ENCODE results near the gene MYCBP.

DNA sequence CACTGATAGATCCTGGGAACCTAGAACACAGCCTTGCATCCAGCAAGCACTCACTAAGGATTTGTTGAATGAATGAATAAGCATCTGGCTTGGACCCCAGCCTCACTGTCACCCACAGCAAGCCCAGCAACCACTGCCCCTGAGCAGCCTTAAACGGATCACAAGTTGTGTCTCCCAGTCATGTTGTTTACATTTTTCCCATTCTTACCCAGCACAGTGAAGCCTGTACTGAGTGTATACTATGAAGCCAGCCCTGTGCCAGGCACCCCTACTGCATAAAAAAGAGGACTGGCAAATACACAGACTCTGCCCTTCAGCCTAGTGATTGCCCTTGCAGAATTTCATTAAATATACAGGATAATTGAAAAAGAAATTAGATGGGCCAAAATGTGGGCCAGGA is 43.8 kb downstream of the MYCBP start:
- TF ChIP-seq POLR2A (IDR thresholded peaks at IDR 0.05): no peak
- TF ChIP-seq, protein P1, sequence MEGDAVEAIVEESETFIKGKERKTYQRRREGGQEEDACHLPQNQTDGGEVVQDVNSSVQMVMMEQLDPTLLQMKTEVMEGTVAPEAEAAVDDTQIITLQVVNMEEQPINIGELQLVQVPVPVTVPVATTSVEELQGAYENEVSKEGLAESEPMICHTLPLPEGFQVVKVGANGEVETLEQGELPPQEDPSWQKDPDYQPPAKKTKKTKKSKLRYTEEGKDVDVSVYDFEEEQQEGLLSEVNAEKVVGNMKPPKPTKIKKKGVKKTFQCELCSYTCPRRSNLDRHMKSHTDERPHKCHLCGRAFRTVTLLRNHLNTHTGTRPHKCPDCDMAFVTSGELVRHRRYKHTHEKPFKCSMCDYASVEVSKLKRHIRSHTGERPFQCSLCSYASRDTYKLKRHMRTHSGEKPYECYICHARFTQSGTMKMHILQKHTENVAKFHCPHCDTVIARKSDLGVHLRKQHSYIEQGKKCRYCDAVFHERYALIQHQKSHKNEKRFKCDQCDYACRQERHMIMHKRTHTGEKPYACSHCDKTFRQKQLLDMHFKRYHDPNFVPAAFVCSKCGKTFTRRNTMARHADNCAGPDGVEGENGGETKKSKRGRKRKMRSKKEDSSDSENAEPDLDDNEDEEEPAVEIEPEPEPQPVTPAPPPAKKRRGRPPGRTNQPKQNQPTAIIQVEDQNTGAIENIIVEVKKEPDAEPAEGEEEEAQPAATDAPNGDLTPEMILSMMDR (IDR thresholded peaks at IDR 0.05): no peak

Data from vagina (tissue), 2 donors.